HG02588 (cell line): ENCODE measurements around the gene BMP7.

Source experiments
- ATAC-seq: cut with Tn5 transposase; IDR thresholded peaks from one replicate; pipeline ENCODE4 v1.9.1; 2021; ENCODE audit warnings: mild to moderate bottlenecking, moderate library complexity; ENCODE audit not compliant: unreplicated experiment

Gene BMP7

DNA sequence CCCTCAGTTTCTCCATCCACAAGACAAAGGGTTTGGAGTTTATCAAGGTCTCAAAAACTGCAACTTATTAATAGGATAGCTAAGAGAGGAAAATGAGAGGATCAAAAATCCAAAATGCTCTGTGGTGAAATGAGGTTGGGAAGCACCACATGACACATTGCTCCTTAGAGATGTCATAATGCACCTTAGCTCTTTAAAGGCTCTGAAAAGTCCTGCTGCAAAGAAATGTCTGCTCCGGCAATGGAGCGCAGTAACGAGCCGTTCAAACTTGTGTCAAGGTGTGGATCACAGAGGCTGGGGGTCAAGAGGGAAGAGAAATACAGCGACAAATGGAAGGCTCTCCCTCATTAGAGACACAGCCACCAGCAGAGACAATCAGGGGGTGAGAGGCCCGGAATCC, 53.1 kb downstream of the BMP7 start:
- no peak for ATAC-seq

DNA sequence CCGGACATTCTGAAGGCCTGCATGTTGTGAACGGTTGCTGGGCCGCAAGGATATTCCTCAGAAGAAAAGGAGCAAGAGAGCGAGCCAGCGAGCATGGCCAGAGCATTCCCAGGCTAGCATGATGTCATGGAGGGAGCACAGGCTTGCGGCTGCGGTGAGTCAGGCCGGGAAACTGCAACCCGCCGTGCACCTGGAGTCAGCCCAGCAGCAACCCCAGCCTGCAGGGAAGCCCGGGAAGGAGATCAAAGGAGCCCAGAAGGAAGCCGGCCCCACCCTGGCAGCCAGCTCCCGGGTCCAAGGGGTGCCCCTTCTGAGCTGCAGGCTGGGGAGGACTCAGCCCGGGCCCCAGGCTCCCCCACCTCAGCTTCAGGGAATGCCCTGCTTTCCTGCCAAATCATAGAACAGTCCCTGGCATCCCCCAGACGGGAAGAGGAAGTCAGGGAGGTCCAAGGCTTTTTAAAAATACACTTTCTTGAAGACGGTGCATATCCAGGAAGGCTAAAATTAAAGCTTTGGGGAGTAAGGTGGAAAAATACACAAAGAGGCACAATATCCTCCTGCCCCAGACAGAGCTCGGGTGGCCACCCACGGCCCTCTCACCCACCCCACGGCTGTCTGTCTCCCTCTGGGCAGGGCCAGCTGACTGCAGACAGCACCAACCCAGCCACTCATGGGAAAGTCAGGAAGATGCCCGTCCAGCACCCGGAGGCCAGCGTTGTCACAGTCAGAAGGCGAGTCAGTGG, 53.7 kb downstream of the BMP7 start:
- no peak for ATAC-seq

DNA sequence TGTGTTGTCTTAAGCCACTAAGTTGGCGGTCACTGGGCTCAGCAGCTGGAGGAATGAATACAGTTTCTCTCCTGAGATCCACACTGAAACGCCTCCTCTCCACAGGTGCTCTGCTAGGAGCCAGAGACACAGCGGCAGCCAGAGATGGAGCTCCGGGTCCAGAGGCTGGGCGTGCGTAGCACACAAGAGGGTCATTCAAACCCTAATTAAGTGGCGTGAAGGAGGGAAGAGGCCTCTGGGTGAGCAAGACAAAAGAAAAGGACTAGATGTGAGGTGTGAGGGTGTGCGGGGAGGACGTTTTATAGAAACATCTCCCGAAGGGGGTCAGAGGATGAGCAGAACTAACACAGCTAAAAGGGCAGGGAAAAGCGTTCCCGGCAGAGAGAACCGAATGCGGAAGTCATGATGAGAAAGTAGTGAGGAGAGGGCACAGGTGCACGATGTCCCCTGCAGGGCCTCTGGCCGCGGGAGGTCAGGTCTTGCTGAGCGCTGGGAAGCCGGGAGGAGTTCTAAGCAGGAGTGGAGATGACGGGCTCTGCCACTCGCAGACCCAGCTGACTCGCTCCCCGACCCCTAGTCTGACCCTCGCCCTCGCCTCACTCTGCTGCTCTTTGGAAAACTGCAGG, 54.4 kb downstream of the BMP7 start:
- ATAC-seq = no peak

DNA sequence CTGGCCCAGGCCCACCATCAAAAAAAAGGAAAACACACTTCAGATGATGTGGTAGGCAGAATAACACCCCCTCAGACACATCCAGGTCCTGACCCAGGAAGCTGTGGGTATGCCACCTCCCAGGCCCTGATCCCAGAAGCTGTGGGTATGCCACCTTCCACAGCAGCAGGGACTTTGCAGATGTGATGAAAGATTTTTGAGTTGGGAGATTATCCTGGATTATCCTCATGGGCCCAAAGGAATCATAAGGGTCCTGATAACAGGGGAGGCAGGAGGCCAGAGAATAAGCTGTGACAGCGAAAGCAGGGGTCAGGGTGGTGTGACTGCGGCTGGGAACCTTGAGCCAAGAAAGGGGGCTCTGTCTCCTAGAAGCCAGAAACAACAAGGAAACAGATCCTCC, 55.0 kb downstream of the BMP7 start:
- ATAC-seq = no peak

DNA sequence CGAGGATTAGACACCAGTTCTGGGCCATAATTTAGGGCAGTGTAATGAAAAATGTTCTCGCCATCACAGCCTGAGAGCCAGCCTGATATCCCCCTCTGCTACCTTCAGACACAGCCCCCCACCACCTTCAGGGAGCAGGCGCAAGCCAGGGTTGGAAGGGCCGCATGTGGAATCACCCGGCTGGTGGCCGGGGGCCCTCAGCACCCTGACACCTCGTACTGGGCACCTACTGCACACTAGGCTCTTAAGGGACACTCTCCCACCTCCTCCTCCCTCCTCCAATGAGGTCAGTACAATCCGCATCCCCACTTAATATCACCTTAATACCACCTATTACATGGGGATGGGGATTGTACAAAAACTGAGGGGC, 55.5 kb downstream of the BMP7 start:
- ATAC-seq = no peak

DNA sequence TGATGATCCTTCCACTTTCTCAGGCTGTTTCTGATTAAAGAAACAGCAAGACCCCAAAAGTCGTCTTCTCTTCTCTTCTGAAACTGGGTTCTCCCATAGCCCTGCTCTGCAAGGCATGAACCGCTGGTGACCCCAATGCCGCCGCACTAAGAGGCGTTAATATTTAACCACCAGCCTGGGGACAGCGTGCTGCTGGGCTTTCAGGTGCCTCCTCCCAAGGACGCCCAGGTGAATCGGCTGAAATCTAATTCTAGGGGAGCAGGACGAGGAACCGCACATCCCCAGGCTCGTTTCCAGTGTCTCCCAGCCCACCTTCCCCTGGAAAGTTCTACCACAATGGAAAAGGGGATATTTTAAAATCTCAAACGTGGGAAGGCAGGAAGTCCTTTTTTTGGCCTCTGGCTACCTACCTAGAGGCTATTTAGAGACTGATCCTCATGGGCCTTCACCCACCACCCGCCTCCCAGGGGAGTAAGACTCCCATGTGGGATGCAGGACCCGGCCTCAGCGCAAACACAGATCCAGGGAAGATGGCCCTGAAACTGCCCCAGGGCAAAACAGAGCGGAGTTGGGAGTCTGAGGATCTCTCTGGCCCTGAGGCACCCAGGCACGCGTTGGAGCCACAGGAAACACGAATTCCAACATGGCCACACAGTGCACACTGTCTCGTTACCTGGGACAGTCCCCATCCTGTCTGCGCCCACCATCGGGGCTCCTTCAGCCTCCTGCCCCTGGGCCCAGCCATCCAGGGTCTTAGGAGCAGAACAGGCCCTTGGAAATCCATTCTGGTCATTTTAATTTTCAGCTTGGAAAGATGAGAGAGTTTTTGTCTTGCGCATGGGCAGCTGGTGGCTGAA, 56.2 kb downstream of the BMP7 start:
- no peak for ATAC-seq

DNA sequence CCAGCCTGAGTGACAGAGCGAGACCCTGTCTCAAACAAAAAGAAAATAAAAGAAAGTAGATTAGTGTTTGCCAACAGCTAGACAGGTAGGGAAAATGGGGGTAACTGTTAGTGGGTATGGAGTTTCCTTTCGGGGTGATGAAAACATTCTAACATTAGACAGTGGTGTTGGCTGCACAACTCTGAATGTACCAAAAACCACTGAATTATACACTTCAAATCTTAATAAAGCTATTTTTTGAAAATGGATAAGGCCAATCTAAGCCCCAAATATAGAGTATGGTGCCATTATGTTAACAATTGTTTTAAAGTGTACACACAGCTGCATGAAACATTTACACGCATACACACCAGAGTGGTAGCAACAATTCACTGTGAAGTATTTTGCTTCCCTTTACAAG, 57.0 kb downstream of the BMP7 start:
- ATAC-seq = no peak

DNA sequence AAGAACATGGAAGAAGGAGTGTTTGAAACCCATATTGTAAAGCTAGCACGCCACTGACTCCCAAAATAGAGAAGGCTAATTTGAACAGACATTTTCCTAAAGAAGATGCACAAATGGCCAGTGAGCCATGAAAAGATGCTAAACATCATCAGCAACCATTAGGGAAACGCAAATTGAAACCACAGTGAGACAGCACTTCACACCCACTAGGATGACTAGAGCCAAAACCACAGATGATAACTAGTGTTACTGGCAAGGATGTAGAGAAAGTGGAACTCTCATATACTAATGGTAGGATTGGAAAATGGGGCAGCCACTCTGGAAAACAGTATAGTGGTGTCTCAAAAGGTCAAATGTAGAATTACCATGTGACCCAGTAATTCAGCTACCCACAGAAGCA, 58.2 kb downstream of the BMP7 start:
- ATAC-seq = no peak

DNA sequence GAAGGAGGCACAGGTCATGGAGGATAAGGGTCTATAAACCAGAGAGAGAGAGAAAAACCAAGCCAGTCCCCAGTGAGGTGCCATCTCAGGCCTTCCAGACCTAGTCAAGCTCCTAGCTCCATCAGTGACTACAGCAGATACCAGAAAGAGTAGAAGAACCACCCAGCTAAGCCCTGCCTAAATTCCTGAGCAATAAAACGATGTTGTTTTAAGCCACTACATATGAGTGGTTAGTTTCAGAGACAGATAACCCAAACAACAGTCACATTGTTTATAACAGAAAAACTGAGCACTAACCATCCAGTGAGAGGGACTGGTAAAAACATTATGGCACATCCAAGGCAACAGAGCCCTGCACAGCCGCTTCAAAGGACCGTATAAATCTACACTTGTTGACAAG, 59.2 kb downstream of the BMP7 start:
- no peak for ATAC-seq

DNA sequence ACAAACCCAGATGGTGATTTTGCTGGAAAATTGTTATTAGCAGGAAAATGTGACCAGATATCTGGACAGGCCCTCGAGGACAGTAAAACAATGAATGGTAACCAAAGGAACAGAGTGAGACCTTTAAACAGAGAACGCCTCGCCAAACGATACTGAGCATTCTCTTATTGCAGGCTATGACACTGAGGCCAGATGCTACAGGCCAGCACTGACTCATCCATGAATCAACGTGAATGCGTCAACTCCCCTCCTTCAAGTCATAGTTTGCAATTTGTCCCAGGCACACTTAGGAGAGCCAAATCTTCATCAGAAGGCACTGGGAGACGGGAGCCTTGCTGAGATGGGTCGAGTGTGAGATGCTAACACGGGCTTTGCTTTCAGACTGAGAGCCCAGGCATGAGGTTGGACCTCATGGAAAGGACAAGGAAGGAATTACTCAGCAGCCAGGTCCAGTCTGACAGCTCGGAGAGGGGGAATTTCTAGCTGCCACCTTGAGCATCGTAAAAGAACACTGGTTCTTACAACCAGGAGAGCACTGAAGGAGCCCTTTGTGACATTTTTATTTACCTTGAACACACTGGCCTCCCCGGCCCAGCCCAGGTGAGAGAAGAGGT, 60.7 kb downstream of the BMP7 start:
- ATAC-seq = no peak

DNA sequence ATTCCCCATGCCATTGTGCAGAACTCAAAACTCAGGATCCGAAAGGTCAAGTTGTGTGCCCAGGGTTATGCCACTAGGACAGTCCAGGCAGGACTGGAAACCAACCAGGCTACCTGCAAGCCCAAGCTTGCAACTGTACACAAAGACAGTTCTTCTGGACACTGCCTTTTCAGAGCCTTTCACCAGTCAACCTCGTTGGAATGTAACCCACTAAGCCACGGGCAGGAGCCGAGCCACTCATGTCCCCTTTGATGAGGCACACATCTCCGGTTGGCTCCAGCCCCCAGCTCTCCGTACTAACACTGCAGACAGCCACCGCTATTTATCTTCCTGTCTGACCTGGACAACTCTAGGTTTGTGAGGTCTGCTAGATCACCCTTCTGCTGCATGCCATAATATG, 62.5 kb downstream of the BMP7 start:
- no peak for ATAC-seq

DNA sequence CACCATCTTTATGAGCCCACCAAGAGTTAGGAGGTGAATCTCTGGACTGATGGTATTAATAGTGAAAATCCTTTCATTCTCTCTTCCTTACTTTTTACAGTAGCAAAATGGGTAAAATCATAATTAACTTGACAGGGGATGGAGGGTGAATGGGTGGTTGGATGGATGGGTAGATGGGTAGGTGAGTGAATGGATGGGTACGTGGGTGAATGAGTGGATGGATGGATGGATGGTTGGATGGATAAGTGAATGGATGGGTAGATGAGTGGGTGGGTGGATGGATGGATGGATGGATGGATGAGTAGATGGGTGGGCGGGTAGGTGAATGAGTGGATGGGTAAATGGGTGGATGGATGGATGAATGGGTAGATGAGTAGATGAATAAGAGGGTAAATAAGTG, 63.2 kb downstream of the BMP7 start:
- ATAC-seq = no peak

DNA sequence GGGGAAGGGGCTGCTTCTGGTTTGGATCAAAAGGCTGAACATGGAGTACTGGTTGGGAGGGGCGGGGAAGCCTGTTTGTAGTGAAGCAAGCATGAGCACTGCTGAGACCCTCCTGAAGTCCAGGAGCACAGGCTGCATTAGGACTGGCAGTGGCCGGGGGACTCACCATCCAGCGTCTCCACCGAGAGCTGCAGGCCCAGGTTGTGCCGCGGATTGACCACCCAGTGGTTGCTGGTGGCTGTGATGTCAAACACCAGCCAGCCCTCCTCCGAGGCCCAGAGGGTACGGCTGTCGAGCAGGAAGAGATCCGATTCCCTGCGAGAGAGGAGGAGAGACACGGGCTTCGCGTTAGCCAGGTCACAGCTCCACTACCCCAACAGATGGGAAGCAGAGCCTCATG, 64.1 kb downstream of the BMP7 start:
- ATAC-seq = no peak

DNA sequence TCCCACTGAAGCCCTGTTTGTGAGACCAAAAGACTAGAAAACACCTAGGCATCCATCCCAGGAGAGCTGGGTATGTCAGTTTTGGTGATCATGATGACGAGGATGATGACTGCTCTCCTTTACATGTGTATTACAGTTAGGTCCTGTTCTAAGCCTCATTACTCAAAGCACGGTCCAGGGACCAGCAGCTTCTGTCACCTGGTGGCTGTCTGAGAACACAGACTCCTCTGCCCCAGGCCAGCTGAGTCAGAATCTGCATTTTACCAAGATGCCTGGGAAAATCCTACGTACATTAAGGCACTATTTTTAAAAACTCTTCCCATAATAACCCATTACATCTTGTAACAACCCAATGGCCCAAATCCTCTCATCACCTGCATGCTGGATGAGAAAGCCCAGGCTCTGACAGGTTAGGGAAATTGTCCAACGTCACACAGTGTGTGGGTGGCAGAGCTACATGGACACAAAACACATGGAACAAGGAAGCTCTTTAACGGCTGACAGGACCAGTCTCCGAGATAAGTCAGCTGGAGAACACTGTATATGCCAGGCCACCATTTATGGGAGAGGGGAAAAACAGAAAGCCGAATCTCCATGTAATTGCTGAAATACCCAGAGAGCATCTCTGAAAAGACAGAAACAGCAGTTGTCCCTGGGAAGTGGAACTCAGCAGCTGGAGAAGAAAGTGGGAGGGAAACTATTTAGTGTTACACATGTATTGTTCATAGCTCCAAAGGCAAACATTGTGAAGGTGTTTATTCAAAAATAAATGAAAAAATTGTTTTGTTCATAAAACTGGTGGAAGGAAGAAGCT, 65.4 kb downstream of the BMP7 start:
- ATAC-seq = no peak

DNA sequence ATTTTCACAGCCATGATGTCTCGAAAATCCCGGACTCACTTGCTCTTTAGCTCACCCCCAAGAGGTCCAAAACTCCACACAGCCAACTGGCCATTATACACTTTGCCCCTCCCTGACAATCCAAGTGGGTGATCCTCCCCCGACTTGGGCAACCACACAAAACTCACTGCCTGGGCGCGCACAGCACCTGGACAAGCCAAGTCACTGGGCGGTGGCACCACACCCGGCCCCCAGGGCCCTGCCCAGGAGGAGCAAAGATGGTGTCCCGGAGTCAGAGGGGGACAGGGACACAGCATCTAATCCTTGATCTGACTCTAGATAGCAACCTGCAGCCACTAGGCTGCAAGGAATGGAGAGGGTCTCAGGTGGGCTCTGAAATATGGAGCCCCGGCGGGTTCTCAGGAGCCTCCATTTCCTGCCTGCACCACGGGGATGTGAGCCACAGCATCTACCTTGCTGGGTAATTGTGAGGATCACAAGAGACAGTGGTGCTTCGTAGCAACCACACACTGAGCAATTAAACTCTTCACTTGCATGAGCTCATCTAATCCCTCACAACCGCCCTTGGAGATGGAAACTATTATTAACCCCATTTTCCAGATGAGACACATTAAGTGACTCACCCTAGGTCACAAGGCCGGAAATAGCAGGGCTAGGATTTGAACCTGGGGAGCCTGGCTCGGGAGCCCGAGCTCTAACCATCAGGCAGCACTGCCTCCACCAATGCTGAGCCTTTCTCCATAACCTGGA, 66.6 kb downstream of the BMP7 start:
- ATAC-seq = no peak

DNA sequence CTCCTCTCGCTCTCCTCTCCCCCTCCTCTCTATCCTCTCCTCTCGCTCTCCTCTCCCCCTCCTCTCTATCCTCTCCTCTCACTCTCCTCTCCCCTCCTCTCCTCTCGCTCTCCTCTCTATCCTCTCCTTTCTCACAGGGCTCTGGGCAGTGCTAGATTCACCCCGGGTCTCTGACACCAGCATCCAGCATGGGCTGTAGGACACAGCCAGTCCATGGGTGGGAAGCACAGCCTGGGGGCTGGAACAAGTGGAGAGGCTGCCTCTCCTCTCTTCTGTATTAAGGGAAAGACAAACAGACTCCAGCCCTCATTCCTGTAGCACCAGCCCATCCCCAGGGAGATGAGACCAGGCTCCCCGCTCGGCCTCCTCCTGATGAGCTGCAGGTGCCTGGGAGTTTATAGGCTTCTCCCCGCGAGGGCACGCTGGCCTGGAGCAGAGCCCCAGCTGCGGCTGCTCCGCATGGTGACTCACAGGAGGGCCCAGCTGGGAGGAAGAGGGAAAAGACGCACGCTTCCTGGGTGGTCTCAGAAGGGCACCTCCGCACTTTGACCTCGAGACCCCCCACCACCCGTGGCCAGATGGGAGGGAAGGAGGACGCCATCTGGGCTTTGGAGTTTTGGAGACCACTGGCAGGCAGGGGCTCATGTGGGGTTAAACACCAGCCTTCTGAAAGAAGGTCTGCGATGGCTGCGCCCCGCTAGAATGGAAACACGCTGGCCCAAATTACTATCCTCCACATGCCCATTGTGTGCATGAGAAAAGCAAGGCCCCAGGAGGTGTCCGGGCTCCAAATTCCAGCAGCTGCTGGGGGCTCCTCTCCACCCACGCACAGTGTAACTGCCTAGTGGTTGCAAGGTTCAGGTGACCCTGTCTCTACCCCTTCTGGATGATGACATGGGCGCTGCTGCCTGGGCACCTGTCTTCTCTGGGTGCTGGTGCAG, 68.0 kb downstream of the BMP7 start:
- ATAC-seq = no peak

DNA sequence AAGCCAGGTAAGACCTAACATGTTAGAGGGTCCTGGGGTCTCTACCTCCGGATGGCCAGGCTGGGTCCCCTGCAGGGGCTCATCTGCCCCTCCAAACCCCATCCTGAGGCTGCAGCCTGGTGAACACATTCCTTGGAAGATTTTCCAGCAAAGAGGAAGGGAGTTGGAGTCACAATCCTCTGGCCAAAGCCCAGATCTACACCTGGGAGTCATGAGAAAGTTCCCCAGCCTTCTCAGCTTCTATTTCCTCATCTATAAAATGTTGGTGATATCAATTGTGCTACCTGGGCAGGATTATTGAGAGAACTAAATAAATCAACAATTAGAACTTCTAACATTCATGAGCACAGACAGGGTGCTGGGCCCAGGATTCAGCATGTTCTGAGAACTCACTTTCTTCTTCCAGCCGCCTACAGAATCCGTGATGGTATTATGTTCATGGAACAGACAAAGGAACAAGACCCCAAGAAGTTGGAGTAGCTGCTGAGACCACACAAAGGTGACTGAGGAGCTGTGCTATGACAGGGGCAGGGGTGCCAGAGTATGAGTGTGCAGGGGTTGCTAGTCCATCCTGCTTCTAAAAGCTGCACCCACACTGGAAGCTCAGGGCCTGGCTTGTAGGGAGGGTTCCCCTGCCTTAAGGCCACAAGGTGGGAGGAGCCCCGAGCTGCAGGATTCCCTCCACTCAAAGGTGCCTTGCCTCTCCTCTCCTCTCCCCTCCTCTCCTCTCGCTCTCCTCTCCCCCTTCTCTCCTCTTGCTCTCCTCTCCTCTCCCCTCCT, 68.9 kb downstream of the BMP7 start:
- no peak for ATAC-seq

DNA sequence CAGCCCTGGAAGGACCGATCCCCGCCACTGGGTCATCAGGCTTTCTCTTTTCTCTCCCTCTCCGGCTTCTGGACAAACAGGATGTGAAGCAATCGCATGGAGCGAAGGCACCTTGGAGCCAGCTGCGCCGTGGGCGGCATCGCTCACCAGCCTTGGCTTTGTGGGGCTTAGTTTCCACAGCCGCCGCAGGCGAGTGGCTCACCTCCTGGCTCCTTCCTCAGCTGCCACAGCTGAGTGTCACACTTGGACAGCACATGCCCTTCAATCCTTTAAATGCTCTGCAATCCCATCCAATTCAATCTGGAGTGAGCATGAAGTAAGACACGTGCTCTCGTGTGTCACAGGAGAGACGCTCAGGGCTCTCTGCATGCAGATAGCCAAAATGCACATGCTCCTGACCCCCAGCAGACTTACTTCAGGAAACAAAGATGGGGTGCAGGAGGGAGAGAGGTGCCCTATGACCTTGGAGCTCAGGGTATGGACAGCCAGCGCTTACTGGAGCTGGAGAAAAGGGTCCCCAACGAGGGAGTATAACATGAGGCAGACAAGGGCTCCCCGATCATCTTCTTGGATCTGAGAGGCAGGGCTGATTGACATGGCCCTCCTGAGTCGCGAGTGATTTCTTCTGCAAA, 70.9 kb downstream of the BMP7 start:
- ATAC-seq = no peak
